Neural cell (in vitro differentiated cells): ENCODE results near the gene TAF11L9.
"Not testable (repeated sequence)": the region's sequence is repeated elsewhere in the genome, so short reads cannot be mapped to it uniquely, and the experiment has no call there.

ENCODE experiments used
- CTCF ChIP-seq: fragments of 450-650 bp; IDR thresholded peaks from 2 replicates; pipeline ENCODE4 v1.5.1; 2014; ENCODE audit warnings: antibody characterized with exemption, mild to moderate bottlenecking, moderate library complexity; ENCODE audit not compliant: poor library complexity, severe bottlenecking
- EP300 ChIP-seq: fragments of 450-650 bp; conservative IDR thresholded peaks from 2 replicates; pipeline ENCODE4 v1.6.1; 2014; ENCODE audit warnings: antibody characterized with exemption, mild to moderate bottlenecking, moderate library complexity; ENCODE audit not compliant: poor library complexity, severe bottlenecking
- EZH2 ChIP-seq: fragments of 200-600, 300-800 bp; shearing (Covaris generic), sonication (generic); IDR thresholded peaks from 2 replicates; pipeline ENCODE4 v1.6.1; 2014; ENCODE audit warnings: antibody characterized with exemption, low read length, borderline replicate concordance, mild to moderate bottlenecking; ENCODE audit not compliant: insufficient read depth, poor library complexity, severe bottlenecking
- MXI1 ChIP-seq: fragments of 450-650 bp; conservative IDR thresholded peaks from 2 replicates; pipeline ENCODE4 v1.6.1; 2014; ENCODE audit warnings: antibody characterized with exemption, mild to moderate bottlenecking; ENCODE audit not compliant: poor library complexity, severe bottlenecking
- POLR2AphosphoS5 ChIP-seq: IDR thresholded peaks from 2 replicates; pipeline ENCODE4 v1.6.1; 2012
- RAD21 ChIP-seq: fragments of 450-650 bp; conservative IDR thresholded peaks from 2 replicates; pipeline ENCODE4 v1.6.1; 2014; ENCODE audit warnings: antibody characterized with exemption, mild to moderate bottlenecking, moderate library complexity
- REST ChIP-seq: IDR thresholded peaks from 2 replicates; pipeline ENCODE4 v1.6.1; 2012; ENCODE audit warnings: borderline replicate concordance
- SMC3 ChIP-seq: fragments of 450-650 bp; conservative IDR thresholded peaks from 2 replicates; pipeline ENCODE4 v1.6.1; 2014; ENCODE audit warnings: antibody characterized with exemption, mild to moderate bottlenecking, moderate library complexity; ENCODE audit not compliant: poor library complexity
- TAF1 ChIP-seq: IDR thresholded peaks from 2 replicates; pipeline ENCODE4 v1.6.1; 2012; ENCODE audit warnings: low read depth

DNA sequence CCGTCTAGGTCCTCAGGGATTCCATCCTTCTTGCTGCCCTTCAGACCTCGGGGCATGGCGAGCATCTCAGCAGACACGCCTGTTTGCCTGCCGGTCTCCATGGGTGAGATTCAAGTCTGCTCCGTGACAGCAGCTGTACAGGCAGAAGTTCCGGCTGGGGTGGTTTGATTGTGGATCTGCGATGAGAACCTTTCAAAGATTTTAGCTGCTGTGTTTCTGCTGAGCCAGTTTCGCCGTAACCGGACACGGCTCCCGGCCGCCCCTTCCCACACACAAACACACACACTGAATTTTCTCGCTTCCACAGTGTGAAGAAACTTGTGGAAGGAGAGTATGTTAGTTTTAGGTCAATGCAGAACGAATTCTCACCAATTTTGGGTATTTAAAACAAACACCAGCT, 3.3 kb downstream of the TAF11L9 start, which contains the start of gene TAF11L8:
- not testable (repeated sequence) for TF ChIP-seq REST, CTCF, EZH2, TAF1, RAD21, EP300, SMC3, POLR2AphosphoS5, MXI1
